ENCODE data around the gene EPS15.

Gene EPS15

DNA sequence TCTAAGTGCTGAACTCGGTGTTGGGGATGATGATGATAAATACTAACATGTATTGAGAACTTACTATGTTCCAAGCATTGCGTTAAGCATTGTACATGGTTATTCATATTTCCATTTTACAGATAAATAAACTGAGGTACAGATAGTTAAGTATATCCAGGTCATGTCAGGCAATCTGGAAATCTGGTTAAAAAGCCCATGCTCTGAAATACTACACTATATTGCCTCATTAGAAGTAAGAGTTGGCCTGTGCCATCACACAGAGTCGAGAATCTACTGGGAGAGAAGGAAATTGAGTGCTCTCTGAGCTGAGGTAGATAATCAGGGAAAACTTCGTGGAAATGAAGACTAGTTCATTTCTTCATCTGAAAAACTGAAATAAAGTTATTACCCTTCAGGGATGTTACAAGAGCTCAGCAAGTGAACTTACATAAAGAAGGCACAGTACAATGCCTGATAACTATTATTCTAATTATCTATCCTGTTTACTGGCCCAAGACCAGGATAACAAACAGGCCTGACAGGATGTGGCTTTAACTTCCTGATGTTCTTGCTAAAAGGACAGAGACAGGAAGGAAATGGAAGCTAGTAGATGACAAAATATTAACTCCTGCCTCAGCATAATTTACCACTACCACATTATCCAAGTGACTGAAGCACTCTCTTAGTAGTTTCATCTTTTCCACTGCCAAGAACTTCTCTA is 85.6 kb downstream of the EPS15 start:
- H3K9ac ChIP-seq (ENCODE audit: low read depth, low read length, poor library complexity, severe bottlenecking): peak overlapping the region; percentile 21
- H3K4me1 ChIP-seq (ENCODE audit: insufficient read depth, low read length, poor library complexity, severe bottlenecking): peaks cover 37% of the 10 kb centered on the region
- H3K4me2 ChIP-seq (ENCODE audit: low read depth, low read length, poor library complexity, severe bottlenecking): peak overlapping the region; percentile 64

GRCh38 chr1:51432146-51432545 is 86.9 kb downstream of the EPS15 start:
- TF ChIP-seq EZH2phosphoT487 (IDR thresholded peaks at IDR 0.05; ENCODE audit: borderline replicate concordance): no peak
- TF ChIP-seq, protein P1, sequence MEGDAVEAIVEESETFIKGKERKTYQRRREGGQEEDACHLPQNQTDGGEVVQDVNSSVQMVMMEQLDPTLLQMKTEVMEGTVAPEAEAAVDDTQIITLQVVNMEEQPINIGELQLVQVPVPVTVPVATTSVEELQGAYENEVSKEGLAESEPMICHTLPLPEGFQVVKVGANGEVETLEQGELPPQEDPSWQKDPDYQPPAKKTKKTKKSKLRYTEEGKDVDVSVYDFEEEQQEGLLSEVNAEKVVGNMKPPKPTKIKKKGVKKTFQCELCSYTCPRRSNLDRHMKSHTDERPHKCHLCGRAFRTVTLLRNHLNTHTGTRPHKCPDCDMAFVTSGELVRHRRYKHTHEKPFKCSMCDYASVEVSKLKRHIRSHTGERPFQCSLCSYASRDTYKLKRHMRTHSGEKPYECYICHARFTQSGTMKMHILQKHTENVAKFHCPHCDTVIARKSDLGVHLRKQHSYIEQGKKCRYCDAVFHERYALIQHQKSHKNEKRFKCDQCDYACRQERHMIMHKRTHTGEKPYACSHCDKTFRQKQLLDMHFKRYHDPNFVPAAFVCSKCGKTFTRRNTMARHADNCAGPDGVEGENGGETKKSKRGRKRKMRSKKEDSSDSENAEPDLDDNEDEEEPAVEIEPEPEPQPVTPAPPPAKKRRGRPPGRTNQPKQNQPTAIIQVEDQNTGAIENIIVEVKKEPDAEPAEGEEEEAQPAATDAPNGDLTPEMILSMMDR (conservative IDR thresholded peaks at IDR 0.05; ENCODE audit: low read length): no peak
- H3K4me1 ChIP-seq (ENCODE audit: insufficient read depth, low read length, poor library complexity, severe bottlenecking): peaks cover 37% of the 10 kb centered on the region
- H3K9ac ChIP-seq (ENCODE audit: low read depth, low read length, poor library complexity, severe bottlenecking): no peak overlapping the region

More for the DNA sequence above, 85.6 kb downstream of the EPS15 start:
- no peaks in the 10 kb centered on the region for H4K20me1 ChIP-seq (ENCODE audit: insufficient read depth, low read length, poor library complexity, severe bottlenecking)
- TF ChIP-seq EZH2phosphoT487 (IDR thresholded peaks at IDR 0.05; ENCODE audit: borderline replicate concordance): no peak
- TF ChIP-seq, protein P1 (conservative IDR thresholded peaks at IDR 0.05; ENCODE audit: low read length): no peak
- peaks cover 22% of the 10 kb centered on the region; the same call in 1 of the 2 replicates for H3F3A ChIP-seq (ENCODE audit: low read depth)
- no peak overlapping the region for H2AFZ ChIP-seq (ENCODE audit: low read length)
- no peaks in the 10 kb centered on the region for H3K79me2 ChIP-seq (ENCODE audit: insufficient read depth, low read length)
- no peaks in the 10 kb centered on the region for H3K27me3 ChIP-seq (ENCODE audit: insufficient read depth, low read length, poor library complexity, severe bottlenecking)
- H3K4me3 ChIP-seq (ENCODE audit: low read length, poor library complexity, severe bottlenecking): peak overlapping the region; percentile 51
- H3K9me3 ChIP-seq (ENCODE audit: insufficient read depth, low read depth, low read length): no peaks in the 10 kb centered on the region
- peaks cover 22% of the 10 kb centered on the region; the same call in 1 of the 2 replicates for H3K36me3 ChIP-seq (ENCODE audit: insufficient read depth, low read length)
- H3K9me2 ChIP-seq (replicated peaks; ENCODE audit: low read depth, low read length): no peaks in the 10 kb centered on the region

GRCh38 chr1:51427438-51427837 is 91.6 kb downstream of the EPS15 start:
- H3K27me3 ChIP-seq (ENCODE audit: insufficient read depth, low read length, poor library complexity, severe bottlenecking): no peaks in the 10 kb centered on the region
- H2AFZ ChIP-seq (ENCODE audit: low read length): no peak overlapping the region
- H3K4me2 ChIP-seq (ENCODE audit: low read depth, low read length, poor library complexity, severe bottlenecking): no peak overlapping the region
- peaks cover 9% of the 10 kb centered on the region; the same call in 1 of the 2 replicates for H3F3A ChIP-seq (ENCODE audit: low read depth)
- peaks cover 4% of the 10 kb centered on the region; the same call in 1 of the 2 replicates for H3K9me3 ChIP-seq (ENCODE audit: insufficient read depth, low read depth, low read length)
- H3K9ac ChIP-seq (ENCODE audit: low read depth, low read length, poor library complexity, severe bottlenecking): no peak overlapping the region
- no peak for TF ChIP-seq EZH2phosphoT487 (IDR thresholded peaks at IDR 0.05; ENCODE audit: borderline replicate concordance)
- TF ChIP-seq, protein P1 (conservative IDR thresholded peaks at IDR 0.05; ENCODE audit: low read length): no peak
- H3K9me2 ChIP-seq (replicated peaks; ENCODE audit: low read depth, low read length): no peaks in the 10 kb centered on the region
- peaks cover 17% of the 10 kb centered on the region for H3K4me1 ChIP-seq (ENCODE audit: insufficient read depth, low read length, poor library complexity, severe bottlenecking)
- peaks cover 24% of the 10 kb centered on the region; the same call in 1 of the 2 replicates for H3K36me3 ChIP-seq (ENCODE audit: insufficient read depth, low read length)
- no peak overlapping the region for H3K4me3 ChIP-seq (ENCODE audit: low read length, poor library complexity, severe bottlenecking)
- no peaks in the 10 kb centered on the region for H3K79me2 ChIP-seq (ENCODE audit: insufficient read depth, low read length)
- H4K20me1 ChIP-seq (ENCODE audit: insufficient read depth, low read length, poor library complexity, severe bottlenecking): no peaks in the 10 kb centered on the region

More at GRCh38 chr1:51432146-51432545, 86.9 kb downstream of the EPS15 start:
- Histone ChIP-seq H3K9me2 (replicated peaks; ENCODE audit: low read depth, low read length) (no peaks in the 10 kb centered on the region), H3K9me3 (ENCODE audit: insufficient read depth, low read depth, low read length) (peaks cover 4% of the 10 kb centered on the region; the same call in 1 of the 2 replicates), H3K79me2 (ENCODE audit: insufficient read depth, low read length) (no peaks in the 10 kb centered on the region), H4K20me1 (ENCODE audit: insufficient read depth, low read length, poor library complexity, severe bottlenecking) (no peaks in the 10 kb centered on the region), H3K4me3 (ENCODE audit: low read length, poor library complexity, severe bottlenecking) (no peak overlapping the region), H3K4me2 (ENCODE audit: low read depth, low read length, poor library complexity, severe bottlenecking) (no peak overlapping the region), H3K27me3 (ENCODE audit: insufficient read depth, low read length, poor library complexity, severe bottlenecking) (no peaks in the 10 kb centered on the region), H3K36me3 (ENCODE audit: insufficient read depth, low read length) (peaks cover 32% of the 10 kb centered on the region; the same call in 1 of the 2 replicates), H3F3A (ENCODE audit: low read depth) (peaks cover 22% of the 10 kb centered on the region; the same call in 1 of the 2 replicates), H2AFZ (ENCODE audit: low read length) (no peak overlapping the region)

Data from Loucy (cell line).